GM23338 (cell line): Measurements from ENCODE around the gene CORO1C. TPM values are rescaled to one million over a fixed set of nuclear protein-coding genes. Genes with fewer than 3 reads are reported as not detected.

ENCODE experiments used
- ATAC-seq: fragments of 200-7000 bp; cut with Tn5 transposase; 3 replicates; pipeline ENCODE4 v1.9.1; 2020
- DNase-seq: peaks from one replicate; pipeline ENCODE4 v3.0.0-alpha.2; 2015; ENCODE audit warnings: low spot score
- H2AFZ ChIP-seq: fragments of 200-600 bp; sonication (generic); 2 replicates; pipeline ENCODE4 v1.8.0; 2016; ENCODE audit warnings: antibody characterized with exemption, mild to moderate bottlenecking, moderate library complexity
- H3F3A ChIP-seq: fragments of 200-600 bp; sonication (generic); replicated peaks from 2 replicates; pipeline ENCODE4 v1.8.0; 2017; ENCODE audit warnings: antibody characterized with exemption, mixed run types, low read depth
- H3K27ac ChIP-seq: fragments of 200-600 bp; sonication (generic); 2 replicates; pipeline ENCODE4 v1.6.1; 2016; ENCODE audit warnings: low read depth
- H3K27me3 ChIP-seq: fragments of 200-600 bp; sonication (generic); 2 replicates; pipeline ENCODE4 v1.8.0; 2016; ENCODE audit warnings: mild to moderate bottlenecking, mixed run types, moderate library complexity; ENCODE audit not compliant: insufficient read depth
- H3K36me3 ChIP-seq: fragments of 200-600 bp; sonication (generic); 2 replicates; pipeline ENCODE4 v1.8.0; 2016; ENCODE audit warnings: mild to moderate bottlenecking; ENCODE audit not compliant: insufficient read depth
- H3K4me1 ChIP-seq: fragments of 200-600 bp; sonication (generic); 2 replicates; pipeline ENCODE4 v1.8.0; 2016; ENCODE audit warnings: mild to moderate bottlenecking, moderate library complexity; ENCODE audit not compliant: insufficient read depth
- H3K4me2 ChIP-seq: fragments of 200-600 bp; sonication (generic); 2 replicates; pipeline ENCODE4 v1.7.1; 2017; ENCODE audit warnings: mixed run types
- H3K4me3 ChIP-seq: fragments of 200-600 bp; sonication (generic); 2 replicates; pipeline ENCODE4 v1.6.1; 2016; ENCODE audit warnings: mixed run types
- H3K79me2 ChIP-seq: fragments of 200-600 bp; sonication (generic); replicated peaks from 2 replicates; pipeline ENCODE4 v1.8.0; 2017; ENCODE audit warnings: mild to moderate bottlenecking; ENCODE audit not compliant: insufficient read depth
- H3K9me2 ChIP-seq: fragments of 200-600 bp; sonication (generic); 2 replicates; pipeline ENCODE4 v1.8.0; 2017; ENCODE audit not compliant: insufficient read depth
- H4K20me1 ChIP-seq: fragments of 200-600 bp; sonication (generic); replicated peaks from 2 replicates; pipeline ENCODE4 v1.8.0; 2017; ENCODE audit warnings: mild to moderate bottlenecking; ENCODE audit not compliant: insufficient read depth
- H3K27ac Mint-ChIP-seq: 2 replicates; pipeline ENCODE4 v1.8.0; 2020; ENCODE audit warnings: inconsistent platforms, mild to moderate bottlenecking, moderate library complexity, mixed read lengths
- H3K27me3 Mint-ChIP-seq: 3 replicates; pipeline ENCODE4 v1.8.0; 2022; ENCODE audit warnings: low read depth, mild to moderate bottlenecking, moderate library complexity, mixed read lengths, inconsistent platforms; ENCODE audit not compliant: insufficient read depth, poor library complexity
- H3K36me3 Mint-ChIP-seq: 3 replicates; pipeline ENCODE4 v1.8.0; 2021; ENCODE audit warnings: low read depth, mild to moderate bottlenecking, inconsistent platforms, moderate library complexity, mixed read lengths
- H3K4me1 Mint-ChIP-seq: 3 replicates; pipeline ENCODE4 v1.8.0; 2020; ENCODE audit warnings: mild to moderate bottlenecking, inconsistent platforms, mixed read lengths
- H3K4me3 Mint-ChIP-seq: 3 replicates; pipeline ENCODE4 v1.8.0; 2021; ENCODE audit warnings: moderate library complexity, mild to moderate bottlenecking, inconsistent platforms, mixed read lengths
- H3K9me3 Mint-ChIP-seq: 3 replicates; pipeline ENCODE4 v1.8.0; 2020; ENCODE audit warnings: moderate library complexity, mild to moderate bottlenecking, inconsistent platforms, mixed read lengths
- CTCF ChIP-seq, 2 experiments: fragments of 200-600 bp in 1 of 2; sonication (generic) in 1 of 2; conservative IDR thresholded peaks; 2 replicates each; pipeline versions ENCODE4 v1.5.1 to v1.6.1; 2016 to 2017; ENCODE audit warnings: antibody characterized with exemption in 2 of 2, low read depth in 2 of 2, mild to moderate bottlenecking in 2 of 2, moderate library complexity in 1 of 2
- EZH2 ChIP-seq: fragments of 200-600 bp; sonication (generic); IDR thresholded peaks from one replicate; pipeline ENCODE4 v1.8.0; 2017; ENCODE audit warnings: antibody characterized with exemption, mild to moderate bottlenecking, low read depth; ENCODE audit not compliant: unreplicated experiment
- EZH2phosphoT487 ChIP-seq: fragments of 200-600 bp; sonication (generic); IDR thresholded peaks from one replicate; pipeline ENCODE4 v1.8.1; 2018; ENCODE audit warnings: antibody characterized with exemption; ENCODE audit not compliant: unreplicated experiment
- NANOG ChIP-seq: IDR thresholded peaks from 2 replicates; pipeline ENCODE4 v1.6.1; 2016; ENCODE audit warnings: antibody characterized with exemption, borderline replicate concordance
- ZNF462 ChIP-seq: fragments of 250-450 bp; sonication (Bioruptor Pico); IDR thresholded peaks from 2 replicates; pipeline ENCODE4 v1.5.0; 2020; ENCODE audit warnings: mild to moderate bottlenecking, moderate library complexity
- polyA plus RNA-seq: library from polyadenylated mRNA; unstranded; fragments of >200 nt; fragmentation: Nextera tagmentation; extraction: Ambion mirVana; gene quantifications from 2 replicates; pipeline ENCODE4 v1.2.1, GENCODE V29; 2016
- total RNA-seq: library from RNA; depleted of rRNA; stranded (reverse); fragments of >200 nt; shearing (Covaris generic); gene quantifications from 2 replicates; pipeline ENCODE4 v1.2.3, GENCODE V29; 2014

The CORO1C gene
- total and polyA plus RNA-seq, 2 experiments from 2014 or later, result 59.2 to 89.5 TPM

- no peak for TF ChIP-seq ZNF462 (CRISPR knock-in tag)
- TF ChIP-seq NANOG, result no peak
- no peak for TF ChIP-seq EZH2
- no peak for TF ChIP-seq EZH2phosphoT487
These were observed 82.9 kb downstream of the CORO1C start (continued) for GRCh38 chr12:108648371-108648770.

GRCh38 chr12:108647585-108648287, 83.6 kb downstream of the CORO1C start:
- DNase-seq (no peak), ATAC-seq (peak; percentile 49)
- Mint-ChIP-seq H3K9me3 (no peaks in the 10 kb centered on the region), H3K4me1 (peaks cover 13% of the 10 kb centered on the region), H3K4me3 (no peak overlapping the region), H3K36me3 (peaks cover 39% of the 10 kb centered on the region), H3K27me3 (peaks cover 4% of the 10 kb centered on the region), H3K27ac (peak overlapping the region; percentile 82)
- TF ChIP-seq ZNF462 (CRISPR knock-in tag) (no peak), CTCF (conservative IDR thresholded peaks at IDR 0.05; ENCODE audit: low read depth in 2 of 2) (0 out of 4 replicates have a peak, but pooled peaks of 1 of the 2 experiments have one; percentile 3)
- Histone ChIP-seq H3K4me1 (peaks cover 7% of the 10 kb centered on the region), H2AFZ (no peak overlapping the region), H3K9me2 (no peaks in the 10 kb centered on the region), H3K4me2 (no peak overlapping the region), H3K36me3 (peaks cover 15% of the 10 kb centered on the region; the same call in 1 of the 2 replicates), H3F3A (no peaks in the 10 kb centered on the region), H3K27me3 (no peaks in the 10 kb centered on the region), H3K79me2 (no peaks in the 10 kb centered on the region), H3K27ac (no peak overlapping the region), H3K4me3 (no peak overlapping the region), H4K20me1 (no peaks in the 10 kb centered on the region)
